GM19328 (cell line): ENCODE data around the gene DCPS.
"Not testable (repeated sequence)": the region's sequence is repeated elsewhere in the genome, so short reads cannot be mapped to it uniquely, and the experiment has no call there.

Experiments
- ATAC-seq: cut with Tn5 transposase; IDR thresholded peaks from one replicate; pipeline ENCODE4 v1.9.1; 2021; ENCODE audit warnings: mild to moderate bottlenecking, moderate library complexity; ENCODE audit not compliant: unreplicated experiment

The DCPS gene

GRCh38 chr11:126284829-126285228 lies 19.0 kb upstream of the DCPS start:
- peak; percentile 44 for ATAC-seq

GRCh38 chr11:126288237-126288636 lies 15.6 kb upstream of the DCPS start:
- no peak for ATAC-seq

GRCh38 chr11:126290887-126291286 lies 13.0 kb upstream of the DCPS start:
- ATAC-seq, result no peak

GRCh38 chr11:126293726-126294125 lies 10.1 kb upstream of the DCPS start:
- ATAC-seq, result no peak

GRCh38 chr11:126297004-126297403 lies 6.9 kb upstream of the DCPS start:
- ATAC-seq, result no peak

GRCh38 chr11:126304457-126305075 lies 706 bp downstream of the DCPS start:
- no peak for ATAC-seq

GRCh38 chr11:126305699-126306098 lies 1.8 kb downstream of the DCPS start:
- no peak for ATAC-seq

GRCh38 chr11:126307706-126308105 lies 3.8 kb downstream of the DCPS start:
- no peak for ATAC-seq

GRCh38 chr11:126308271-126308671 lies 4.4 kb downstream of the DCPS start:
- ATAC-seq, result no peak

- ATAC-seq, result not testable (repeated sequence)
Observed at GRCh38 chr11:126308771-126309170, 4.9 kb downstream of the DCPS start.

- no peak for ATAC-seq
Observed at GRCh38 chr11:126310200-126310991, 6.5 kb downstream of the DCPS start.

- no peak for ATAC-seq
Observed at GRCh38 chr11:126310992-126311310, 7.1 kb downstream of the DCPS start.

- ATAC-seq, result peak; percentile 54
Observed at GRCh38 chr11:126311401-126312291, 7.8 kb downstream of the DCPS start.

- no peak for ATAC-seq
Observed at GRCh38 chr11:126312961-126313360, 9.1 kb downstream of the DCPS start.

GRCh38 chr11:126313826-126314225 lies 10.0 kb downstream of the DCPS start:
- no peak for ATAC-seq

GRCh38 chr11:126317432-126317755 lies 13.5 kb downstream of the DCPS start:
- ATAC-seq, result no peak

GRCh38 chr11:126317756-126318573 lies 14.1 kb downstream of the DCPS start:
- ATAC-seq, result peak; percentile 2

- ATAC-seq, result peak; percentile 73
Observed at GRCh38 chr11:126318574-126319373, 14.9 kb downstream of the DCPS start.

GRCh38 chr11:126319374-126319740 lies 15.5 kb downstream of the DCPS start:
- ATAC-seq, result no peak

- no peak for ATAC-seq
Observed at GRCh38 chr11:126322996-126323395, 19.1 kb downstream of the DCPS start.
